HG03432 (cell line): ENCODE measurements around the gene TCF7L1.

ENCODE experiments used
- ATAC-seq: cut with Tn5 transposase; IDR thresholded peaks from one replicate; pipeline ENCODE4 v1.9.1; 2021; ENCODE audit warnings: mild to moderate bottlenecking, moderate library complexity; ENCODE audit not compliant: unreplicated experiment

Gene TCF7L1

GRCh38 chr2:85247610-85248009, 114.4 kb downstream of the TCF7L1 start:
- ATAC-seq: no peak

DNA sequence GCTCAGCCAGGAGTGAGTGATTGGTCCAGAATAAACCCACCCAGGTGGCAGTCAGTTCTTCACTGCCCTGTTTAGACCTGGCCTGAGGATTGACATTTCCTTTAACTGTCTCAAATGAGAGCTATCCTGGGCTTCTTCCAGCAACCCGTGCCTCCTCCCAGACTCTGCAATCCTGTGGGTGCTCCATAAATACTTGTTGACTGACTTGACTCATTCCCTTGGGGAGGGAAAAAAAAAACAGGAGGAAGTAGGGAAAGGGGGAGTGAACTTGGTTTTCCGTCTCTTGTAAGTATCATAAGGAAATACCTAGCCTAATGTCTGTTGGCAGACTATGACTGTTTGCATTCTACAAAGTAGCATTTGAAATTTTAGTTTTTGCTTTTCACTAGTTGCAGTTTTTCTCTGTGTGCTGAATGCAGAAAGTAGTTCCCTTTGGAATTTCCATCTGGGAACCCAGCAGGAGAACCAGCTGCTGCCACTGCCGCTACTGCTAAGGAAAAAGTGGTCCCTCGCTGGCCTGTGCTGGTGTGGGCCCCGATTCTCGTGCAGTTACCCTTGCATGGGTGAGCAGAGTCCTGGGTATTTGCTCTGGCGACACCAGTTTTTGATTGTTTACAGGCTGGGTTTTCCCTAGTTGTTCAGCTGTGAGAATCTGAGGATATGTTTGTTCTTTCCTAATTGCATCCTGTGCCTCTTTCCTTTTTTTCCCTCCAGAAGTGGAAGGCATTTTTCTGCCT, 115.7 kb downstream of the TCF7L1 start:
- no peak for ATAC-seq

DNA sequence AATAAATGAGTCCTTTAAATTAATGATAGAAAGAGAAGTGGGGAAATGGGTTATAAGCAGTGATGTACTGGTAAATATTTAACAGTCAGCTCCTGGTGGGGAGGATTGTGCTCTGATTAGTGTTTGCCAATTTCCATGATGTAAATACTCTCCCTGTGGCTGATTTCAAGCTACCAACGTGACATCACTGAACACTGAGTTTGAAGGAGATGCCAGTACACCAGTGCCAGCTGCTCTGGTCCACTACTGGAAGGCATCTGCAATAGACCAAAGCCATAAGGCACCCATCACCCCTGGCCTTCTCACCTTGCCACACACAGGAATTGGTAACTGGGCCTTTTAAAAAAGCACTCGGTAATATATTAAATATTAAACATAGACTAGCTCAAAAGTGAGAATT, 116.9 kb downstream of the TCF7L1 start:
- ATAC-seq: no peak

- no peak for ATAC-seq
Measured at GRCh38 chr2:85251070-85251616, 118.0 kb downstream of the TCF7L1 start.

DNA sequence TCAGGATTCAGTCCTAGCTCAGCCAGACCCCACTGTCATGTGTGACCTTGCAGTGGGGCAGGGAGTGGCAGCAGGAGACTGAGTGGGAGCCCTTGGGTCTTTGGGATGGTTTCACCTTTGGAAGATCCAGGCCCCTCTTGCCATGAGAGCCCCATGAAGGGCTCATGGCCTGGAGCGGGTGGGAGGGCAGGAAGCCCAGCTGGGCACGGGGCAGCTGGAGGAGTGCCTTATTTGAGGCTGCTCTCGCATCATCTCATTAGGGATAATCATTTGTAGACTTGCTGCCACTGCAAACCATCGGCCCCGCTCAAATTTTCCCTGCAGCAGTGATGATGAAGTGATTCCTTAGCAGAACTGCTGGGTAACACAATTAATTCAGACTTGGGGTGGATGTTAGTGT, 120.7 kb downstream of the TCF7L1 start:
- ATAC-seq: no peak

DNA sequence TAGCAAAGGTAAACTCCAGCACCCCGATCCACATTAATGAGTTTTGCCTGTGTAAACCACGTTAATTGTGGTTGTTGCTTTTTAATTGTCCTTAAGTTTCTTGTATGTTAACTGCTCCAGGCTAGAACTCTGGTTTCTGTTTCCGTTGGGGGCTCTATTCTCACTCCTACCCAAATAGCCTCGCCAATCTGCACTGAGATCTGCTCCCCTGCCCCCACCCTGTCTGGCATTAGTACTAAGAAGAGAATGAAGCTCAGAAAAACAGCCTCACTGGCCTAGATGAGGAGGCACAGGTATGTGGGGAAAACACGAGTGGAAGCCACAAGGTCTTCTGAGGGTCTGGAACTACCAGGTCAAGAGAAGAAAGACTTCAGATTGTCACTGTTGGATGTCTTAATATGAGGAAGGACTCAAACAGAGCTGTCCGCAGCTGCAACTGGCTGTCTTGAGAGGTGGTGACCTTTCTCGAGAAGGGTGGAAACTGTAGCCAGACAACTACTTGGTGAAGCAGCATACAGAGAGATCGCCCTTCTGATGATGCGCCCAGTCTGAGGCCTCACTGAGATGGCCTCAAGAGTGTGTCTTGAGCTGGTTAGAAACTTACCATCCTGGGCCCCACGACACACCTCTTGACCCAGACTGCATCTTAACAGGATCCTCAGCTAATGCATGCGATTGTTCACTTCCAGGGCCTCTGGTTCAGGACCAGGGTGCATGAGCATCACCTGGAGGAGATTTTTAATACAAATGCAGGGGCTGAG, 121.5 kb downstream of the TCF7L1 start:
- ATAC-seq: no peak

GRCh38 chr2:85255456-85255812, 122.2 kb downstream of the TCF7L1 start:
- no peak for ATAC-seq

- no peak for ATAC-seq
Measured at GRCh38 chr2:85255813-85256594, 122.8 kb downstream of the TCF7L1 start.

- ATAC-seq: no peak
Measured at GRCh38 chr2:85257359-85257969, 124.3 kb downstream of the TCF7L1 start.

GRCh38 chr2:85257970-85258605, 124.9 kb downstream of the TCF7L1 start:
- ATAC-seq: no peak

GRCh38 chr2:85259101-85259590, 126.0 kb downstream of the TCF7L1 start:
- no peak for ATAC-seq

DNA sequence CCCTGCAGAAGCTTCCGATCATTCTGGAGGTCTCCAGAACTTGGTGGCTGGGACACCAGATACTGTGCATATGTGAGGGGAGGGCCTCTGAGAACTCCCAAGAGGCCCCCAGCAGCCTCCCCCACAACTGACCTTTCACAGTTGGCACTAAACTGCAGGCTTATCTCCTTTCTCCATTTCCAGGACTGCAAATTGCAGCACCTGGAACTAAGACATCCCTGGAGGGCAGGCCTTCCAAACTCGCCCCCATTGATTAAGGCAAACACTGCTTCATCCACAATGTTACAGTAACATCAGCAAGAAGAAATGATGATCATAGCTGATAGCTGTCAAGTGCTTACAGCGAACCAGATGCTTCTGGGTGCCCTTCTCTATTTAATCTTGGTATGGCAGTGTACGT, 126.7 kb downstream of the TCF7L1 start:
- no peak for ATAC-seq

GRCh38 chr2:85263591-85263990, 130.4 kb downstream of the TCF7L1 start:
- ATAC-seq: no peak

DNA sequence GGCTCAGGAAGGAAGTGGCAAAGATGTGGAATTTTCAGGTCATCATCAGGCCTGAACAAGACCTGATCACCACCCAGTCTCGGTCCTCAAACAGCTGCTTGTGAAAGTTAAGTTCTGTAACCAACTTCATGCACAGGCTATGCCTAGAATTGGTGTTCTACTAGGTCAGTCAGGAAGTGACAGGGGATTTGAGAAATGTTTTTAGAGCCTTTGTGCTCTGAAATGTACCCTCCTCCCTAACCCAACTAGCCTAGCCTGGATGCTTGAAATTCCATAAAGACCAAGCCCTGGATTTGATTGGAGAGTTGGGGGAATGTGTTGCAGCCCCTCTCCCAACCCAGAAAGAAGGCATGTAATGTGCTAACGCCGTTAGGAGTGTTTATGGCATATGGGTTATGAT, 131.3 kb downstream of the TCF7L1 start:
- no peak for ATAC-seq

GRCh38 chr2:85265304-85265703, 132.1 kb downstream of the TCF7L1 start:
- no peak for ATAC-seq

DNA sequence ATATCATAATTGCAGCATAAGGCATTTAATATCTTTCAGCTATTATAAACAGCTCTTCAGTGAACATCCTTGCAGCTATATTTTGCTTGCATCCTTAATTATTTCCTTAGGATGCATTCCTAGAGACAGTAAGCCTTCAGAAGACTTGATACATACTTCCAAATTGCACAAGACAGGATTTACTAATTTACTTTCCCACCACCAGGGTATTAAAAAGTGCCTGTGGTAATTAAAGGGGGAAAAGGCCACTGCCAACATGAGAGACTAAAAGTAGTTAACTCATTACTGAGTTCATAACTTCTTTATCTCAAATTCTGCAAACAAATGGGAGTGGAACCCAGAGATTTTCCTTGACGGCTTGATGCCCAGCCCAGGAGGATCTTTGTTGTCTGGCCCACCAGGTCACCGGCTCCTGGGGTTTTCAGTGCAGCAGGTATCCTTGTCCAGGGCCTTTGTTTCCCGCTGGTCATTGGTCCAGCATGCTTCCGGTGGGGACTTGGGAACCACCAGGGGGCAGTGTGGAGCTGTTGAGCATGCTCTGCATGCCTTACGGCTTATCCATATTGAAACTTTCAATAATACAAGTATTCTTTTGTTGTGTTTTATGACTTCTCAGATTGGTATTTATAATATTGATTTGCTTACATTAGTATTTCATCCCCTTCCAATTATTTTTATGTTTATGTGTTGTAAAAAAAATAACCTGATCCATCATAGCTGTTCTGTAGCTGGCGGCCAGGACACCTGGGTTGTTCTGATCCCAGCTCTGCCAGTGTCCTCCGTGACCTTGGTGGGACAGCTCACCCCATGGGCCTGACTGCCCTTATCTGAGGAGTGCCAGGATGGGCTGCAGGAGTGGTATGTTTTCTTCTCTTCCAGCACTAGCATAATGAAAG, 133.2 kb downstream of the TCF7L1 start:
- ATAC-seq: peak; percentile 84

DNA sequence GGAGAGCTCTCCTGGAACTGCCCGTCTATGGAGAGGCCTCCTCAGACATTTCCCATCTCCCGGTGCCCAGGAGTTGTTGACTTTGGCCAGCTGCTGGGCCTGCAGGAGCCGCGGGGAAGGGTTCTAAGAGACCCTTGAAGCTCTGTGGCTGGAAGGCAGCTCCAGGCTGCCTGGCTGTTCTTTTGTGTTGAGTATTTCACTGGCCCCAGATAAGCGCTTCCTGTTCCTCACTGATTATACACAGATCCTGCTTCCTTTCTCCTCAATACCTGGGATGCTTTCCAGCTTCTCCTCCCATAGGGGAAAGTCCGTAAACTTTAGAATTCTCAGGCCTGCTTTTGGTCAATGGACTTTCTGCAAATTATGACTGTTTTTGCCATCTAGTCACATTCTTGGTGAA, 136.8 kb downstream of the TCF7L1 start:
- no peak for ATAC-seq

DNA sequence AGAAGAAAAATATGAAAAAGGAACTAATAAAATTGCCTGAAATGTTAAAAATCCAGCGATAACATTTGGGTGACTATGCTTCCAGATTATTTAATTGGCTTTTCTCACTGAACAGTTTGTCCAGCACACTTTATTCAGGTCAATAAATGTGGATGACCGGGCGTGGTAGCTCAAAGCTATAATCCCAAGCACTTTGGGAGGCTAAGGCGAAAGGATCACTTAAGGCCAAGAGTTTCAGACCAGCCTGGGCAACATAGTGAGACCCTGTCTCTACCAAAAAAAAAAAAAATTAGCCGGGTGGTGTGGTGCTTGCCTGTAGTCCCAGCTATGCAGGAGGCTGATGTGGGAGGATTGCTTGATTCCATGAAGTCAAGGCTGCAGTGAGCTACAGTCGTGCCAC, 139.2 kb downstream of the TCF7L1 start:
- no peak for ATAC-seq
